ENCODE results near the gene VTI1B.

DNA sequence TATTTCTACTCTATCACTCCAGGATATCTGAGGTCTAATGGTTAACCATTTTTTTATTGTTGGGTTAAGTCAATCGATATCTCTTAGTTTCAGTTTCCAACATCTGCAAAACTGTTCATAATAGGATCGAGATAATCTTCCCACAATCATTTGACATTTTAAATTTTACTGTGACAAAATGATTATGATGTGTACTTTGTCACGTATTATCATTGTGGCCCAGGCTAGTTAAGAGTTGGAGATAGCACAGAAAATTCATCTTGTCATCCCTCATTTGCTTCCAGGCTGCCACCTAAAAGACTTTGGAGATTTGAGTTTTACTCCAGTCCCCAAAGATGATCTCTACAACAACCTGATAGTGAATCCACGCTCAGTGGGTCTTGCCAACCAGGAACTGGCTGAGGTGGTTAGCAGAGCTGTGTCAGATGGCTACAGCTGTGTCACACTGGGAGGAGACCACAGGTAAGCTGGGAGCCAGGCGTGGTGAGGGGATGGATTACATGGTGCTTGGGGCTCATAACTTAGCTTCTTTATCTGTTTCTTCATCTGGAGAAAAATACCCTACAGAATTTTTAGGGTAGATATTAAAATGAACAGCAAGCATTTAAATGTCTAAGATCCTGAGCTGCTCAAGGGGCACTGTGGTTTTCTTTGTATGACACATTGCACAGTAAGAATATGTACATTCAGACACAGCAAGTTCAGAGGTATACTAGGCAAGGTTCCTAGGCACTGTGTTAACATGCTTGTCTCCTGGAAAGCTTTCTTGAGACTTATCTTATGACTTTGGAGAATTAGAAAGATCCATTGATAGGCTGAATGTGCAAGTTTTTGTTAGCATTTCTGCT, 32.3 kb downstream of the VTI1B start:
- TF ChIP-seq GATA2 (IDR thresholded peaks at IDR 0.05; ENCODE audit: low read depth, low read length) (no peak), GATA3 (IDR thresholded peaks at IDR 0.05; ENCODE audit: low read depth, low read length) (no peak)
